ENCODE measurements around the gene ALDOC.

ALDOC gene

DNA sequence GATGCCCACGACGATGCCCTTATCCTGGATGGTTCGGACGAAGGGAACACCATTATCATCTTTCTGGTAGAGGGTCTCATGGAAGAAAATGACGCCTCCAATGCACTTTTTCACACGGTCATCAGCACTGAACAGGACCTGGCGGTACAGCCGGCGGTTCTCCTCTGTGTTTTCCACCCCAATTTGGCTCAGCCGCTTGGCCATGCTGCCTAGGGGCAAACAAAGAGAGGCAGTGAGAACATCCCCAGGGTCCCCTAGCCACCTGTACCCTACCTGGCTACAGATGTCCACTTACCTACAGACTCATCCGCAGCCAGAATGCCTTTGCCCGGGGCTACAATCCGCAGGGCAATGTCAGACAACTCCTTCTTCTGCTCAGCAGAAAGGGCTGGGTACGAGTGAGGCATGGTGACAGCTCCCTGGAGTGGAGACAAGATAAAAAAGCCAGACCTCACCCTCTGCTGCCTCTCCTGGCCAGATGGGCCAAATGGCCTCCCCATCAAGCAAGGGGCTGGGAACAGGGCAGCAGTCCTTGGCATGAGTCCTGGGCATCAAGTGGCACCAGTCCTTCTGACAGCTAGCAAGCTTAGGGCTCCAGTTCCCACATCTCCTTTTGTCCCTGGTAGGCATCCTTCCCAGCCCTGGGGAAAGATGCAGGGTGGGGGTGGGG lies 1.4 kb downstream of the ALDOC start:
- H2AFZ ChIP-seq (ENCODE audit: low read depth), result no peak overlapping the region
- H4K20me1 ChIP-seq (ENCODE audit: insufficient read depth), result no peaks in the 10 kb centered on the region
- H3K4me1 ChIP-seq (ENCODE audit: low read depth, poor library complexity, severe bottlenecking), result peaks cover 19% of the 10 kb centered on the region
- H3K4me2 ChIP-seq, result no peak overlapping the region
- H3K27ac ChIP-seq, result no peak overlapping the region
- no peak overlapping the region for H3K4me3 ChIP-seq (IDR thresholded peaks at IDR 0.05; ENCODE audit: insufficient read depth, low read depth, low read length)
- no peaks in the 10 kb centered on the region for H3K27me3 ChIP-seq (ENCODE audit: insufficient read depth, low read depth)
- no peak overlapping the region for H3K9ac ChIP-seq
- TF ChIP-seq, protein P1, sequence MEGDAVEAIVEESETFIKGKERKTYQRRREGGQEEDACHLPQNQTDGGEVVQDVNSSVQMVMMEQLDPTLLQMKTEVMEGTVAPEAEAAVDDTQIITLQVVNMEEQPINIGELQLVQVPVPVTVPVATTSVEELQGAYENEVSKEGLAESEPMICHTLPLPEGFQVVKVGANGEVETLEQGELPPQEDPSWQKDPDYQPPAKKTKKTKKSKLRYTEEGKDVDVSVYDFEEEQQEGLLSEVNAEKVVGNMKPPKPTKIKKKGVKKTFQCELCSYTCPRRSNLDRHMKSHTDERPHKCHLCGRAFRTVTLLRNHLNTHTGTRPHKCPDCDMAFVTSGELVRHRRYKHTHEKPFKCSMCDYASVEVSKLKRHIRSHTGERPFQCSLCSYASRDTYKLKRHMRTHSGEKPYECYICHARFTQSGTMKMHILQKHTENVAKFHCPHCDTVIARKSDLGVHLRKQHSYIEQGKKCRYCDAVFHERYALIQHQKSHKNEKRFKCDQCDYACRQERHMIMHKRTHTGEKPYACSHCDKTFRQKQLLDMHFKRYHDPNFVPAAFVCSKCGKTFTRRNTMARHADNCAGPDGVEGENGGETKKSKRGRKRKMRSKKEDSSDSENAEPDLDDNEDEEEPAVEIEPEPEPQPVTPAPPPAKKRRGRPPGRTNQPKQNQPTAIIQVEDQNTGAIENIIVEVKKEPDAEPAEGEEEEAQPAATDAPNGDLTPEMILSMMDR (conservative IDR thresholded peaks at IDR 0.05; ENCODE audit: low read depth, low read length), result no peak
- no peaks in the 10 kb centered on the region; the same call in 1 of the 2 replicates for H3K36me3 ChIP-seq (ENCODE audit: insufficient read depth)
- peaks cover 8% of the 10 kb centered on the region for H3K79me2 ChIP-seq (ENCODE audit: insufficient read depth, low read depth)

DNA sequence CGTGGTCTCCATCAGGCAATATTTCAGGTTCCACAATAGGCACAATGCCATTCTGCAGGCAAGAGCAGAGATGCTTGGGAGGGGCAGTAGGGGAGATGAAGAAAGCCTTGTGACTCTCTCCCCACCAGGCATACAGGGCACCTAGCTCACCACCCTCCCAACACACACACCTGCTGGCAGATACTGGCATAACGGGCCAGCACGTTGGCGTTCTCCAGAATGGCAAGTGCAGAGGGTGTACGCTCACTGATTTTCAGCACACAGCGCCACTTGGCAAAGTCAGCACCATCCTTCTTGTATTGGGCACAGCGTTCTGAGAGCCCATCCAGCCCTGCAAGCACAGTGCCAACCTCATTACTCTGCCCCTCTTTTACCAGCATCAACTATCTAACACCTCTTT lies 2.2 kb downstream of the ALDOC start:
- peaks cover 16% of the 10 kb centered on the region for H3K79me2 ChIP-seq (ENCODE audit: insufficient read depth, low read depth)
- H3K27me3 ChIP-seq (ENCODE audit: insufficient read depth, low read depth), result no peaks in the 10 kb centered on the region
- TF ChIP-seq, protein P1 (conservative IDR thresholded peaks at IDR 0.05; ENCODE audit: low read depth, low read length), result no peak
- no peaks in the 10 kb centered on the region; the same call in 1 of the 2 replicates for H3K36me3 ChIP-seq (ENCODE audit: insufficient read depth)
- no peak overlapping the region for H3K4me2 ChIP-seq
- no peak overlapping the region for H3K4me3 ChIP-seq (IDR thresholded peaks at IDR 0.05; ENCODE audit: insufficient read depth, low read depth, low read length)
- no peak overlapping the region for H2AFZ ChIP-seq (ENCODE audit: low read depth)
- no peak overlapping the region for H3K27ac ChIP-seq
- H3K9ac ChIP-seq, result no peak overlapping the region
- H4K20me1 ChIP-seq (ENCODE audit: insufficient read depth), result no peaks in the 10 kb centered on the region
- H3K4me1 ChIP-seq (ENCODE audit: low read depth, poor library complexity, severe bottlenecking), result peaks cover 27% of the 10 kb centered on the region

DNA sequence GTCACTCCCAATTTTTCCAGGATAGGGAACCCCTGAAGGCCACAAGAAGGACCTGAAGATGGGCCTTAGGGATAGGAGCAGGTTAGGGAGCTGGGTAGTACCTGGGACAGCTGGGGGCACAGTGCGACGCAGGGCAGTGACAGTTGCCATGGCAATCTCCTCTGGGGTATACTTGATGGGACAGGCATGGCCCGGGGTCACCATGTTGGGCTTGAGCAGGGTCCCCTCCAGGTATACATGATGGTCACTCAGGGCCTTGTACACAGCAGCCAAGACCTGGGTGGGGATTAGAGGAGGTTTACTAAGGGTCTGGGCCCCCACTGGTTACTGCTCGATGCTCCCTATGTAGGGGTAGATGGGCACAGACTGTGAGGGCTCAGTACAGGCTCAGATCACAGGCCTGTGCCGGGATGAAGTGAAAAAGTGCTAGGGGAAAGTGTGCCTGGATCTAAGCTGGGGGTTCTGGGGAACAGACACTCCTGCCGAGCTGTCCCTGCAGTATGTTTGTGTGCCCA lies 2.7 kb downstream of the ALDOC start:
- no peak overlapping the region for H3K27ac ChIP-seq
- H3K36me3 ChIP-seq (ENCODE audit: insufficient read depth), result no peaks in the 10 kb centered on the region; the same call in 1 of the 2 replicates
- H3K27me3 ChIP-seq (ENCODE audit: insufficient read depth, low read depth), result no peaks in the 10 kb centered on the region
- H3K4me1 ChIP-seq (ENCODE audit: low read depth, poor library complexity, severe bottlenecking), result peaks cover 32% of the 10 kb centered on the region
- H4K20me1 ChIP-seq (ENCODE audit: insufficient read depth), result no peaks in the 10 kb centered on the region
- no peak overlapping the region for H3K4me2 ChIP-seq
- H3K9ac ChIP-seq, result no peak overlapping the region
- peaks cover 20% of the 10 kb centered on the region for H3K79me2 ChIP-seq (ENCODE audit: insufficient read depth, low read depth)
- no peak overlapping the region for H3K4me3 ChIP-seq (IDR thresholded peaks at IDR 0.05; ENCODE audit: insufficient read depth, low read depth, low read length)
- no peak overlapping the region for H2AFZ ChIP-seq (ENCODE audit: low read depth)
- TF ChIP-seq, protein P1 (conservative IDR thresholded peaks at IDR 0.05; ENCODE audit: low read depth, low read length), result no peak

DNA sequence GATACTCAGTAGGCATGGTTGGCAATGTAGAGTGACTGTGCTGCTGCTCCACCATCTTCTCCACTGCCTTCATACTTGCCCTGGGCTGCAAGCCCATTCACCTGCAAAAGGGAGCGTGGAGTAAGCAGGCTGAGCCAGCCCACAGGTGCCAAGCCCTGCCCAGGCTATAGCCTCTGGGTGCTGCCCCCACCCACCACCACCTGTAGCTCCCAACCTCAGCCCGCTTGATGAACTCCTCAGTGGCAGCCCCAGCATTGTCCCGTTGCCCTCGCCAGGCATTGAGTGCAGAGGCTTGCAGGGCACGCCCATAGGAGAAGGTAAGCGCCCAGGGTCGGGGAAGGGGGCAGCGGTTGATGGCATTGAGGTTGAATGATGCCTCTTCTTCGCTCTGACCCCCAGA lies 3.2 kb downstream of the ALDOC start:
- Histone ChIP-seq H2AFZ (ENCODE audit: low read depth) (no peak overlapping the region), H4K20me1 (ENCODE audit: insufficient read depth) (no peaks in the 10 kb centered on the region), H3K36me3 (ENCODE audit: insufficient read depth) (no peaks in the 10 kb centered on the region; the same call in 1 of the 2 replicates), H3K27me3 (ENCODE audit: insufficient read depth, low read depth) (no peaks in the 10 kb centered on the region), H3K9ac (no peak overlapping the region), H3K4me1 (ENCODE audit: low read depth, poor library complexity, severe bottlenecking) (peaks cover 37% of the 10 kb centered on the region), H3K27ac (no peak overlapping the region), H3K79me2 (ENCODE audit: insufficient read depth, low read depth) (peaks cover 25% of the 10 kb centered on the region), H3K4me3 (IDR thresholded peaks at IDR 0.05; ENCODE audit: insufficient read depth, low read depth, low read length) (no peak overlapping the region), H3K4me2 (no peak overlapping the region)
- TF ChIP-seq, protein P1 (conservative IDR thresholded peaks at IDR 0.05; ENCODE audit: low read depth, low read length), result no peak

Data from KMS-11 (cell line).